B cell (primary cell): Measurements from ENCODE around the gene PASD1. TPM values are rescaled to one million over a fixed set of nuclear protein-coding genes. Genes with fewer than 3 reads are reported as not detected.

Experiments used
- ATAC-seq: fragments of 200-7000 bp; cut with Tn5 transposase; one replicate; pipeline ENCODE4 v1.10.0; 2021; ENCODE audit warnings: low read depth, mild to moderate bottlenecking, moderate number of reproducible peaks, moderate library complexity
- CTCF ChIA-PET: fragments of 350-600 bp; sonication (Branson Sonifier 250); formaldehyde crosslinking; loops from one replicate; lab custom pipeline; 2021; ENCODE audit warnings: antibody characterized with exemption, inconsistent platforms; lab: Charles Lee
- POLR2A ChIA-PET: fragments of 350-600 bp; sonication (Branson Sonifier 250); formaldehyde crosslinking; loops from one replicate; lab custom pipeline; 2021; ENCODE audit warnings: antibody characterized with exemption; lab: Charles Lee
- DNase-seq: peaks from one replicate; pipeline ENCODE4 v3.0.0; 2013
- H2AFZ ChIP-seq: 2 replicates; pipeline ENCODE4 v1.6.1; 2012; ENCODE audit warnings: mild to moderate bottlenecking, low read depth, low read length; ENCODE audit not compliant: insufficient read depth, poor library complexity, severe bottlenecking
- H3K27ac ChIP-seq, 2 donors: 1 replicate in 1 of 2; 2 replicates in 1 of 2; pipeline ENCODE4 v1.5.1; 2012 to 2013; ENCODE audit warnings: low read length in 2 of 2, mild to moderate bottlenecking in 2 of 2, moderate library complexity in 1 of 2
- H3K27me3 ChIP-seq, 4 experiments: fragments of 200-600 bp in 1 of 4; sonication (generic) in 1 of 4; replicated peaks in 1 of 4; 1 replicate in 2 of 4; 2 replicates in 2 of 4; pipeline versions ENCODE4 v1.6.1 to v1.7.0; 2013 to 2016; ENCODE audit warnings: low read length in 3 of 4, mild to moderate bottlenecking in 2 of 4, mixed read lengths in 1 of 4, moderate library complexity in 1 of 4; ENCODE audit not compliant: insufficient read depth in 4 of 4, control insufficient read depth in 3 of 4; ENCODE audit errors: control extremely low read depth in 1 of 4
- H3K36me3 ChIP-seq, 2 experiments: replicated peaks in 1 of 2; 1 replicate in 1 of 2; 2 replicates in 1 of 2; pipeline versions ENCODE4 v1.6.1 to v1.7.1; 2013; ENCODE audit warnings: low read length in 1 of 2; ENCODE audit not compliant: insufficient read depth in 2 of 2, control insufficient read depth in 1 of 2; ENCODE audit errors: control extremely low read depth in 1 of 2, extremely low read depth in 1 of 2
- H3K4me1 ChIP-seq, 2 donors: fragments of 200-600 bp in 1 of 2; sonication (generic) in 1 of 2; 1 replicate in 1 of 2; 2 replicates in 1 of 2; pipeline versions ENCODE4 v1.5.1 to v1.6.1; 2013 to 2017; ENCODE audit warnings: low read length in 2 of 2; ENCODE audit not compliant: control insufficient read depth in 2 of 2, insufficient read depth in 2 of 2
- H3K4me2 ChIP-seq: replicated peaks from 2 replicates; pipeline ENCODE3; 2012; ENCODE audit warnings: mild to moderate bottlenecking, low read depth, low read length; ENCODE audit not compliant: poor library complexity, severe bottlenecking
- H3K4me3 ChIP-seq, 5 experiments: fragments of 200-600 bp in 1 of 5; sonication (generic) in 1 of 5; 1 replicate in 3 of 5; 2 replicates in 2 of 5; pipeline versions ENCODE4 v1.5.1 to v1.7.0; 2011 to 2016; ENCODE audit warnings: low read length in 4 of 5, mild to moderate bottlenecking in 4 of 5, low read depth in 2 of 5, control low read depth in 1 of 5, moderate library complexity in 1 of 5; ENCODE audit not compliant: insufficient read depth in 1 of 5; ENCODE audit errors: control extremely low read depth in 1 of 5, extremely low read depth in 1 of 5
- H3K79me2 ChIP-seq: fragments of 200-600 bp; sonication (generic); one replicate; pipeline ENCODE4 v1.6.0; 2016; ENCODE audit warnings: low read length; ENCODE audit not compliant: control insufficient read depth, insufficient read depth
- H3K9ac ChIP-seq: fragments of 200-600 bp; sonication (generic); 2 replicates; pipeline ENCODE4 v1.6.1; 2017; ENCODE audit warnings: mild to moderate bottlenecking, low read length, moderate library complexity
- H3K9me3 ChIP-seq, 3 donors: one replicate each; pipeline versions ENCODE4 v1.6.1 to v1.7.1; 2013; ENCODE audit warnings: low read length in 2 of 3; ENCODE audit not compliant: control insufficient read depth in 2 of 3, insufficient read depth in 1 of 3; ENCODE audit errors: control extremely low read depth in 1 of 3
- H4K20me1 ChIP-seq: 2 replicates; pipeline ENCODE4 v1.6.0; 2012; ENCODE audit warnings: mild to moderate bottlenecking, low read length; ENCODE audit not compliant: insufficient read depth, control insufficient read depth, poor library complexity, severe bottlenecking
- H3K27ac Mint-ChIP-seq: one replicate; pipeline ENCODE4 v1.8.0; 2021; ENCODE audit warnings: mixed read lengths
- H3K27me3 Mint-ChIP-seq: one replicate; pipeline ENCODE4 v1.8.0; 2021; ENCODE audit warnings: mixed read lengths
- H3K4me1 Mint-ChIP-seq: one replicate; pipeline ENCODE4 v1.8.0; 2021; ENCODE audit warnings: mixed read lengths
- H3K4me3 Mint-ChIP-seq: one replicate; pipeline ENCODE4 v1.8.0; 2021; ENCODE audit warnings: mixed read lengths
- H3K9me3 Mint-ChIP-seq: one replicate; pipeline ENCODE4 v1.8.0; 2022; ENCODE audit warnings: mixed read lengths; ENCODE audit not compliant: insufficient read depth
- CTCF ChIP-seq: fragments of 200-600 bp; IDR thresholded peaks from one replicate; pipeline ENCODE4 v1.8.0; 2022; ENCODE audit warnings: antibody characterized with exemption, mild to moderate bottlenecking
- EZH2 ChIP-seq: IDR thresholded peaks from 2 replicates; pipeline ENCODE4 v1.6.1; 2012; ENCODE audit warnings: borderline replicate concordance, low read depth, mild to moderate bottlenecking, moderate library complexity, low read length; ENCODE audit not compliant: insufficient read depth, poor library complexity, severe bottlenecking
- WGBS: methylation state at CpG from one replicate; pipeline ENCODE4 v1.1.5; 2013; ENCODE audit warnings: missing lambda C conversion rate; ENCODE audit not compliant: insufficient coverage; 5-methylcytosine and 5-hydroxymethylcytosine counted together
- intact Hi-C: fragments of 100-400 bp; cut with micrococcal nuclease; formaldehyde crosslinking; loops from one replicate; pipeline ENCODE4 v1.10.0; 2022
- polyA plus RNA-seq: library from polyadenylated mRNA; depleted of rRNA; stranded (reverse); fragments of >200 nt; gene quantifications from 2 replicates; pipeline ENCODE4 v1.2.3, GENCODE V29; 2012
- total RNA-seq, 2 donors: library from RNA; stranded (reverse); fragments of 120-200 nt in 1 of 2; gene quantifications; 1 replicate in 1 of 2; 2 replicates in 1 of 2; pipeline versions ENCODE4 v1.2.3 to v1.2.4, GENCODE V29; 2013 to 2022

PASD1 gene
- total and polyA plus RNA-seq, 2 donors (not counting 1 experiment from before 2014, with no cell fraction given), result not detected

GRCh38 chrX:151680805-151681204 lies 117.3 kb downstream of the PASD1 start:
- Mint-ChIP-seq H3K4me3 (no peak overlapping the region), H3K9me3 (no peaks in the 10 kb centered on the region), H3K27me3 (peaks cover 4% of the 10 kb centered on the region), H3K4me1 (no peaks in the 10 kb centered on the region), H3K27ac (no peak overlapping the region)
- no peak overlapping the region for H3K27ac ChIP-seq
- 28% methylated on average over 2 of the region's 4 CpGs for WGBS
- H3K9me3 ChIP-seq, result no peaks in the 10 kb centered on the region
- no peaks in the 10 kb centered on the region for H3K36me3 ChIP-seq
- no peaks in the 10 kb centered on the region for H3K79me2 ChIP-seq
- H3K4me1 ChIP-seq, result no peaks in the 10 kb centered on the region
- no peak for TF ChIP-seq EZH2
- TF ChIP-seq CTCF, result peak; percentile 33
- DNase-seq, result peak; percentile 31
- intact Hi-C loops, result no loop called here
- POLR2A ChIA-PET, result no interaction called here
- H3K4me2 ChIP-seq, result no peak overlapping the region
- no peak overlapping the region for H3K9ac ChIP-seq
- no peak overlapping the region for H3K4me3 ChIP-seq
- CTCF ChIA-PET, result interaction anchor here (0.9 to 1.3 kb wide), 3 partner anchors 529 to 909 kb away, joined by 3 to 6 read pairs (median 4); no protein-coding TSS in a partner anchor
- no peak for ATAC-seq
- peaks cover 0 to 3% (median 0%) of the 10 kb centered on the region in 4 experiments for H3K27me3 ChIP-seq
- no peaks in the 10 kb centered on the region for H4K20me1 ChIP-seq
- no peak overlapping the region for H2AFZ ChIP-seq

- no peak overlapping the region for H2AFZ ChIP-seq
- Mint-ChIP-seq H3K27me3 (peaks cover 4% of the 10 kb centered on the region), H3K4me1 (no peaks in the 10 kb centered on the region), H3K4me3 (no peak overlapping the region), H3K9me3 (no peaks in the 10 kb centered on the region), H3K27ac (no peak overlapping the region)
- H3K4me3 ChIP-seq, result no peak overlapping the region
- no peaks in the 10 kb centered on the region for H3K9me3 ChIP-seq
- no peak overlapping the region for H3K9ac ChIP-seq
- no peak for TF ChIP-seq CTCF
- TF ChIP-seq EZH2, result no peak
- peaks cover 0 to 3% (median 0%) of the 10 kb centered on the region in 4 experiments for H3K27me3 ChIP-seq
- DNase-seq (no peak), ATAC-seq (no peak)
- ChIA-PET POLR2A (no interaction called here), CTCF (no interaction called here)
- H3K4me2 ChIP-seq, result no peak overlapping the region
- intact Hi-C loops, result no loop called here
- H4K20me1 ChIP-seq, result no peaks in the 10 kb centered on the region
- H3K79me2 ChIP-seq, result no peaks in the 10 kb centered on the region
- no peaks in the 10 kb centered on the region for H3K36me3 ChIP-seq
- no peak overlapping the region for H3K27ac ChIP-seq
- H3K4me1 ChIP-seq, result no peaks in the 10 kb centered on the region
These were observed 124.2 kb downstream of the PASD1 start for GRCh38 chrX:151687635-151688034.
